H1 (cell line): Measurements from ENCODE around the gene PDCD5. TPM values are rescaled to one million over a fixed set of nuclear protein-coding genes. Genes with fewer than 3 reads are reported as not detected.

Experiments used
- CTCF ChIA-PET: fragments of 300-600 bp; sonication (Branson Sonifier 250); formaldehyde crosslinking; loops from one replicate; lab custom pipeline; 2021; ENCODE audit not compliant: partially characterized antibody; lab: Charles Lee
- POLR2A ChIA-PET: fragments of 300-600 bp; sonication (Branson Sonifier 250); formaldehyde crosslinking; loops from one replicate; lab custom pipeline; 2021; ENCODE audit warnings: inconsistent platforms; ENCODE audit not compliant: partially characterized antibody; lab: Charles Lee
- DNase-seq, 2 experiments: peaks; one replicate each; pipeline versions ENCODE4 v3.0.0 to v3.0.0-alpha.2; 2010 to 2022; ENCODE audit warnings: low spot score in 2 of 2, low read depth in 1 of 2, mixed read lengths in 1 of 2
- FAIRE-seq: peaks from 2 replicates; lab custom pipeline; 2011; peaks lifted over from hg19 to GRCh38; lab: Jason Lieb, UNC
- H2AFZ ChIP-seq: 2 replicates; pipeline ENCODE4 v1.8.1; 2012; ENCODE audit warnings: low read length, inconsistent platforms
- H2AK5ac ChIP-seq: 2 replicates; pipeline ENCODE4 v1.6.1; 2013; ENCODE audit warnings: low read depth, low read length
- H2BK120ac ChIP-seq: replicated peaks from 2 replicates; pipeline ENCODE3; 2013; ENCODE audit warnings: low read depth, low read length, inconsistent platforms
- H2BK12ac ChIP-seq: 2 replicates; pipeline ENCODE4 v1.6.1; 2013; ENCODE audit warnings: low read depth, low read length
- H2BK15ac ChIP-seq: 2 replicates; pipeline ENCODE4 v1.6.1; 2013; ENCODE audit warnings: low read length
- H2BK20ac ChIP-seq: 2 replicates; pipeline ENCODE4 v1.6.1; 2013; ENCODE audit warnings: low read length
- H2BK5ac ChIP-seq: 2 replicates; pipeline ENCODE4 v1.6.1; 2013; ENCODE audit warnings: low read depth, low read length
- H3K14ac ChIP-seq: 2 replicates; pipeline ENCODE4 v1.6.1; 2013; ENCODE audit warnings: inconsistent platforms; ENCODE audit not compliant: insufficient read length
- H3K18ac ChIP-seq: 2 replicates; pipeline ENCODE4 v1.6.1; 2013; ENCODE audit warnings: low read length; ENCODE audit errors: extremely low read depth
- H3K23ac ChIP-seq: 2 replicates; pipeline ENCODE4 v1.6.1; 2013; ENCODE audit warnings: inconsistent platforms; ENCODE audit not compliant: insufficient read length
- H3K23me2 ChIP-seq: 2 replicates; pipeline ENCODE4 v1.6.1; 2013; ENCODE audit warnings: low read depth, low read length
- H3K27ac ChIP-seq: 2 replicates; pipeline ENCODE4 v1.6.1; 2011; ENCODE audit warnings: low read depth, low read length, inconsistent platforms
- H3K27me3 ChIP-seq, 4 experiments: replicated peaks in 1 of 4; 1 replicate in 1 of 4; 2 replicates in 3 of 4; pipeline versions ENCODE4 v1.6.1 to v1.8.1; 2011 to 2013; ENCODE audit warnings: low read length in 3 of 4, mild to moderate bottlenecking in 3 of 4, inconsistent platforms in 2 of 4, mixed read lengths in 2 of 4, moderate library complexity in 1 of 4; ENCODE audit not compliant: control insufficient read depth in 3 of 4, insufficient read depth in 3 of 4; ENCODE audit errors: extremely low read depth in 1 of 4
- H3K36me3 ChIP-seq, 4 experiments: 2 replicates each; pipeline versions ENCODE4 v1.6.1 to v1.8.1; 2011 to 2013; ENCODE audit warnings: mild to moderate bottlenecking in 4 of 4, low read length in 3 of 4, moderate library complexity in 2 of 4, control low read depth in 1 of 4, inconsistent platforms in 1 of 4; ENCODE audit not compliant: insufficient read depth in 4 of 4, control insufficient read depth in 2 of 4
- H3K4ac ChIP-seq: replicated peaks from 2 replicates; pipeline ENCODE3; 2013; ENCODE audit warnings: low read length, low read depth, mixed read lengths, inconsistent platforms; ENCODE audit not compliant: insufficient read length
- H3K4me1 ChIP-seq, 4 experiments: replicated peaks in 1 of 4; 1 replicate in 1 of 4; 2 replicates in 3 of 4; pipeline versions ENCODE4 v1.6.1 to v1.8.1; 2011 to 2013; ENCODE audit warnings: low read length in 3 of 4, inconsistent platforms in 2 of 4, mixed read lengths in 1 of 4; ENCODE audit not compliant: insufficient read depth in 4 of 4, control insufficient read depth in 3 of 4
- H3K4me2 ChIP-seq, 2 experiments: 2 replicates each; pipeline versions ENCODE4 v1.6.1 to v1.8.1; 2011 to 2013; ENCODE audit warnings: low read depth in 2 of 2, low read length in 2 of 2, control low read depth in 1 of 2, inconsistent platforms in 1 of 2, mild to moderate bottlenecking in 1 of 2; ENCODE audit not compliant: insufficient read depth in 1 of 2
- H3K4me3 ChIP-seq, 4 experiments: fragments of 200-600, 300-600 bp in 1 of 4; sonication (generic), shearing (Covaris generic), sonication (Bioruptor Twin) in 1 of 4; 2 replicates each; pipeline versions ENCODE4 v1.5.1 to v1.8.1; 2011 to 2016; ENCODE audit warnings: low read length in 4 of 4, low read depth in 3 of 4, control low read depth in 2 of 4, inconsistent platforms in 2 of 4, mild to moderate bottlenecking in 2 of 4, mixed read lengths in 1 of 4, moderate library complexity in 1 of 4; ENCODE audit not compliant: insufficient read depth in 2 of 4; ENCODE audit errors: extremely low read depth in 1 of 4
- H3K56ac ChIP-seq: replicated peaks from 2 replicates; pipeline ENCODE3; 2013; ENCODE audit warnings: low read depth, mild to moderate bottlenecking, mixed read lengths, low read length, inconsistent platforms; ENCODE audit not compliant: insufficient read length
- H3K79me1 ChIP-seq: 2 replicates; pipeline ENCODE4 v1.6.1; 2013; ENCODE audit warnings: low read depth, low read length, control low read depth
- H3K79me2 ChIP-seq, 2 experiments: 2 replicates each; pipeline versions ENCODE4 v1.6.1 to v1.8.1; 2012 to 2013; ENCODE audit warnings: low read length in 2 of 2, mild to moderate bottlenecking in 2 of 2, inconsistent platforms in 1 of 2; ENCODE audit not compliant: insufficient read depth in 2 of 2, control insufficient read depth in 1 of 2
- H3K9ac ChIP-seq, 4 experiments: replicated peaks in 1 of 4; 1 replicate in 1 of 4; 2 replicates in 3 of 4; pipeline versions ENCODE4 v1.6.1 to v1.8.1; 2011 to 2013; ENCODE audit warnings: low read depth in 3 of 4, low read length in 3 of 4, control low read depth in 2 of 4, mild to moderate bottlenecking in 2 of 4, moderate library complexity in 2 of 4, inconsistent platforms in 1 of 4; ENCODE audit errors: extremely low read depth in 1 of 4
- H3K9me3 ChIP-seq, 2 experiments: 2 replicates each; pipeline versions ENCODE4 v1.6.1 to v1.8.1; 2012 to 2013; ENCODE audit warnings: mild to moderate bottlenecking in 2 of 2, moderate library complexity in 2 of 2, control low read depth in 1 of 2, inconsistent platforms in 1 of 2, low read depth in 1 of 2, low read length in 1 of 2, mixed read lengths in 1 of 2; ENCODE audit not compliant: insufficient read depth in 2 of 2
- H4K20me1 ChIP-seq, 2 experiments: replicated peaks in 1 of 2; 2 replicates each; pipeline versions ENCODE3 to v1.8.1; 2011 to 2013; ENCODE audit warnings: inconsistent platforms in 2 of 2, low read length in 2 of 2, mild to moderate bottlenecking in 1 of 2; ENCODE audit not compliant: insufficient read depth in 2 of 2, control insufficient read depth in 1 of 2
- H4K5ac ChIP-seq: 2 replicates; pipeline ENCODE4 v1.6.1; 2013; ENCODE audit warnings: low read length, low read depth, mixed read lengths, inconsistent platforms; ENCODE audit not compliant: insufficient read length
- H4K8ac ChIP-seq: 2 replicates; pipeline ENCODE4 v1.8.0; 2013; ENCODE audit warnings: mild to moderate bottlenecking, moderate library complexity, low read length, inconsistent platforms; ENCODE audit not compliant: insufficient read depth; ENCODE audit errors: extremely low read depth
- H4K91ac ChIP-seq: replicated peaks from 2 replicates; pipeline ENCODE3; 2013; ENCODE audit warnings: low read length, mixed read lengths, inconsistent platforms; ENCODE audit not compliant: insufficient read length
- CHD1 ChIP-seq: IDR thresholded peaks from 2 replicates; pipeline ENCODE4 v1.6.1; 2012; ENCODE audit warnings: low read depth, low read length, improper control_type of control experiment
- CHD2 ChIP-seq: IDR thresholded peaks from 2 replicates; pipeline ENCODE4 v1.6.1; 2012; ENCODE audit warnings: low read length, improper control_type of control experiment
- EGR1 ChIP-seq: IDR thresholded peaks from 2 replicates; pipeline ENCODE4 v1.6.1; 2011; ENCODE audit warnings: low read depth, low read length, borderline replicate concordance
- KDM4A ChIP-seq: IDR thresholded peaks from one replicate; pipeline ENCODE4 v1.7.1; 2012; ENCODE audit warnings: low read depth, mild to moderate bottlenecking, moderate library complexity, low read length, inconsistent platforms; ENCODE audit not compliant: severe bottlenecking
- RAD21 ChIP-seq, 2 experiments: IDR thresholded peaks in 1 of 2; conservative IDR thresholded peaks in 1 of 2; 2 replicates each; pipeline ENCODE4 v1.6.1; 2011; ENCODE audit warnings: low read depth in 2 of 2, low read length in 2 of 2, improper control_type of control experiment in 1 of 2, inconsistent platforms in 1 of 2, mild to moderate bottlenecking in 1 of 2, moderate library complexity in 1 of 2
- YY1 ChIP-seq: IDR thresholded peaks from 2 replicates; pipeline ENCODE4 v1.6.1; 2011; ENCODE audit warnings: low read depth, mild to moderate bottlenecking, low read length
- WGBS, 2 experiments: shearing (Covaris generic) in 1 of 2; methylation state at CpG; one replicate each; pipeline versions ENCODE4 v1.1.6 to v1.1.7; 2013 to 2015; ENCODE audit warnings: low lambda C conversion rate in 2 of 2, mixed read lengths in 2 of 2, inconsistent platforms in 1 of 2, low coverage in 1 of 2, missing lambda C conversion rate in 1 of 2; ENCODE audit not compliant: insufficient replicate concordance in 2 of 2, insufficient coverage in 1 of 2, insufficient read length in 1 of 2; ENCODE audit errors: extremely low coverage in 1 of 2, missing lambda C conversion rate in 1 of 2; 5-methylcytosine and 5-hydroxymethylcytosine counted together
- polyA plus RNA-seq, 7 experiments: library from polyadenylated mRNA; depleted of rRNA in 3 of 7; stranded (reverse) in 5 of 7; unstranded in 2 of 7; fragments of >200 nt in 5 of 7; fragments of 200-250 nt in 2 of 7; gene quantifications; 1 replicate in 5 of 7; 2 replicates in 1 of 7; 4 replicates in 1 of 7; pipeline versions ENCODE4 v1.2.1 to v1.2.3, GENCODE V29; 2011 to 2013; ENCODE audit warnings: missing spikeins in 2 of 7, mixed read lengths in 2 of 7
- total RNA-seq: library from RNA; stranded (reverse); fragmentation: NEBNext Ultra II Directional; extraction: Animal tissue kit (Norgen Biotek cat#: 25700); gene quantifications from 2 replicates; pipeline ENCODE4 v1.2.1, GENCODE V29; 2021
- TF ChIP-seq, protein P1 (sequence below): IDR thresholded peaks from 2 replicates; pipeline ENCODE4 v1.6.1; 2011; ENCODE audit warnings: low read depth, mild to moderate bottlenecking, low read length; ENCODE audit not compliant: insufficient read depth
- TF ChIP-seq, protein P2 (sequence below), 3 experiments: IDR thresholded peaks; 1 replicate in 2 of 3; 2 replicates in 1 of 3; pipeline versions ENCODE4 v1.5.1 to v1.6.1; 2011; ENCODE audit warnings: low read length in 3 of 3, mild to moderate bottlenecking in 3 of 3, inconsistent platforms in 2 of 3, low read depth in 1 of 3, moderate library complexity in 1 of 3; ENCODE audit not compliant: insufficient read depth in 1 of 3; ENCODE audit errors: control extremely low read depth in 1 of 3

PDCD5 gene
- total and polyA plus RNA-seq, 2 of the 8 experiments (the other 6 are each of a cell fraction or from before 2014, with no cell fraction given): 43.2 to 98.8 TPM

DNA sequence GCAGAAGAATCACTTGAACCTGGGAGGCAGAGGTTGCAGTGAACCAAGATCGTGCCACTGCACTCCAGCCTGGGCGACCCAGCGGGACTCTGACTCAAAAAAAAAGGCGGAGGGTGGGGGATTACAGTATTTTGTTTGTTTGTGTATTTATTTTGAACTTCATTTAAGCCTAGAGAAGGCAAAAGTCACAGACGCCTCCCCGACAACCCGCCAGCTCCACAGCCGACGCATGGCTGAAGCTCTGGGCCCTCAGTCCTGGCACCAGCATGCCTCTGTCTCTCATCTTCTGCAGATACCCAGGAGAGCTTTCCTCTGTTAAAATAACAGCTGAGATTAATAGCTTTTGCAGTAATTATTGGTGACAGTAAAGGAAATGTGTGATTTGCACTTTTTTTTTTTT lies 17.2 kb upstream of the PDCD5 start:
- TF ChIP-seq EGR1 (no peak), YY1 (no peak), KDM4A (no peak), CHD1 (no peak), RAD21 (IDR thresholded peaks at IDR 0.05 in 1 of 2, conservative IDR thresholded peaks at IDR 0.05 in 1 of 2; ENCODE audit: low read depth in 2 of 2, low read length in 2 of 2) (no peak), CHD2 (no peak)
- TF ChIP-seq, protein P1, sequence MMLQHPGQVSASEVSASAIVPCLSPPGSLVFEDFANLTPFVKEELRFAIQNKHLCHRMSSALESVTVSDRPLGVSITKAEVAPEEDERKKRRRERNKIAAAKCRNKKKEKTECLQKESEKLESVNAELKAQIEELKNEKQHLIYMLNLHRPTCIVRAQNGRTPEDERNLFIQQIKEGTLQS: no peak
- TF ChIP-seq, protein P2, sequence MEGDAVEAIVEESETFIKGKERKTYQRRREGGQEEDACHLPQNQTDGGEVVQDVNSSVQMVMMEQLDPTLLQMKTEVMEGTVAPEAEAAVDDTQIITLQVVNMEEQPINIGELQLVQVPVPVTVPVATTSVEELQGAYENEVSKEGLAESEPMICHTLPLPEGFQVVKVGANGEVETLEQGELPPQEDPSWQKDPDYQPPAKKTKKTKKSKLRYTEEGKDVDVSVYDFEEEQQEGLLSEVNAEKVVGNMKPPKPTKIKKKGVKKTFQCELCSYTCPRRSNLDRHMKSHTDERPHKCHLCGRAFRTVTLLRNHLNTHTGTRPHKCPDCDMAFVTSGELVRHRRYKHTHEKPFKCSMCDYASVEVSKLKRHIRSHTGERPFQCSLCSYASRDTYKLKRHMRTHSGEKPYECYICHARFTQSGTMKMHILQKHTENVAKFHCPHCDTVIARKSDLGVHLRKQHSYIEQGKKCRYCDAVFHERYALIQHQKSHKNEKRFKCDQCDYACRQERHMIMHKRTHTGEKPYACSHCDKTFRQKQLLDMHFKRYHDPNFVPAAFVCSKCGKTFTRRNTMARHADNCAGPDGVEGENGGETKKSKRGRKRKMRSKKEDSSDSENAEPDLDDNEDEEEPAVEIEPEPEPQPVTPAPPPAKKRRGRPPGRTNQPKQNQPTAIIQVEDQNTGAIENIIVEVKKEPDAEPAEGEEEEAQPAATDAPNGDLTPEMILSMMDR (IDR thresholded peaks at IDR 0.05; ENCODE audit: control extremely low read depth in 1 of 3, insufficient read depth in 1 of 3, low read depth in 1 of 3, low read length in 3 of 3): no peak

More for the DNA sequence above, 17.2 kb upstream of the PDCD5 start:
- no peak for FAIRE-seq
- Histone ChIP-seq H3K56ac (no peak overlapping the region), H4K5ac (no peak overlapping the region), H3K9ac (no peak overlapping the region), H3K9me3 (no peaks in the 10 kb centered on the region), H3K14ac (no peak overlapping the region), H4K8ac (no peak overlapping the region), H3K36me3 (no peaks in the 10 kb centered on the region), H3K4me2 (no peak overlapping the region), H2BK12ac (no peak overlapping the region), H3K4ac (no peak overlapping the region), H3K27me3 (no peaks in the 10 kb centered on the region), H2BK120ac (no peak overlapping the region), H3K18ac (no peak overlapping the region), H3K23me2 (no peaks in the 10 kb centered on the region), H4K20me1 (no peaks in the 10 kb centered on the region), H4K91ac (no peak overlapping the region), H2BK20ac (no peak overlapping the region), H2BK15ac (no peak overlapping the region), H3K4me1 (no peaks in the 10 kb centered on the region), H2AK5ac (no peak overlapping the region), H3K23ac (no peak overlapping the region), H2AFZ (no peak overlapping the region), H2BK5ac (no peak overlapping the region), H3K4me3 (no peak overlapping the region), H3K79me2 (no peaks in the 10 kb centered on the region), H3K79me1 (no peaks in the 10 kb centered on the region), H3K27ac (no peak overlapping the region)
- 92% methylated on average over 9 of the region's 9 CpGs; no CpG with 5 or more reads in 1 of the 2 experiments for WGBS, 2 experiments
- ChIA-PET CTCF (interaction anchor here (0.7 to 1.2 kb wide), 4 partner anchors 9 to 1478 kb away, joined by 3 to 5 read pairs (median 4); no protein-coding TSS in a partner anchor), POLR2A (no interaction called here)
- DNase-seq: no peak
